ENCODE data around the gene PM20D2. TPM values are rescaled to one million over a fixed set of nuclear protein-coding genes. Genes with fewer than 3 reads are reported as not detected.

Gene PM20D2
- total and polyA plus RNA-seq, 2 of the 13 experiments (the other 11 are each of a cell fraction or from before 2014, with no cell fraction given): 13.3 to 26.3 TPM

DNA sequence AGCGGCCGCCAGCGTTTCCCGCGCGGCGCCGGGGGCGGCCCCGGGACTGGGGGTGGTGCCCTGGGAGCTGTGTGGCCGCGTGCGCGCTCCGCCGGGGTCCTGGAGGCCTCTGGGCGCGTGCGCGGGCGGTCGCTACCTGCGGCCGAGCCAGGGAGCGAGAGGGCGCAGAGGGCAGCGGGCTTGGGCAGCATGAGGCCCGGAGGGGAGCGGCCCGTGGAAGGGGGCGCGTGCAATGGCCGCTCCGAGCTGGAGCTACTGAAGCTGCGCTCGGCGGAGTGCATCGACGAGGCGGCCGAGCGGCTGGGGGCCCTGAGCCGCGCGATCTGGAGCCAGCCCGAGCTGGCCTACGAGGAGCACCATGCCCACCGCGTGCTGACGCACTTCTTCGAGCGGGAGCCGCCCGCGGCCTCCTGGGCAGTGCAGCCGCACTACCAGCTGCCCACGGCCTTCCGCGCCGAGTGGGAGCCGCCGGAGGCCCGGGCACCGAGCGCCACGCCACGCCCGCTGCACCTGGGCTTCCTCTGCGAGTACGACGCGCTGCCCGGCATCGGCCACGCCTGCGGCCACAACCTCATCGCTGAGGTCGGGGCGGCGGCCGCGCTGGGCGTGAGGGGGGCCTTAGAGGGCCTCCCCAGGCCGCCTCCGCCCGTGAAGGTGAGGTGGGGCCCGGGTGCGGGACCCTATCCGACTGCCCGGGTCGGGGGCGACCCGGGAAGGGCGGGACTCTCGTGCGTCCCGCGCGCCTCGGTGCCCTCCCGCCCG is at the start of gene PM20D2 (continued):
- TF ChIP-seq NR2F1 (CRISPR knock-in tag; IDR thresholded peaks at IDR 0.05) (no peak), ZSCAN25 (CRISPR knock-in tag; IDR thresholded peaks at IDR 0.05) (no peak), SCMH1 (CRISPR knock-in tag; IDR thresholded peaks at IDR 0.05; ENCODE audit: borderline replicate concordance) (no peak), ZNF777 (CRISPR knock-in tag; IDR thresholded peaks at IDR 0.05) (peak; percentile 89), TCF7 (IDR thresholded peaks at IDR 0.05; ENCODE audit: low read depth) (no peak), ZNF768 (CRISPR knock-in tag; IDR thresholded peaks at IDR 0.05) (peak; percentile 78; the same call in 1 of the 2 replicates), KDM1A (CRISPR knock-in tag; IDR thresholded peaks at IDR 0.05) (no peak), NONO (IDR thresholded peaks at IDR 0.05) (no peak), NONO (CRISPR knock-in tag; conservative IDR thresholded peaks at IDR 0.05) (peak; percentile 45; the same call in 1 of the 2 replicates), ZFP82 (CRISPR knock-in tag; IDR thresholded peaks at IDR 0.05; ENCODE audit: borderline replicate concordance) (no peak), ZNF382 (CRISPR knock-in tag; IDR thresholded peaks at IDR 0.05; ENCODE audit: borderline replicate concordance) (no peak), ZNF205 (CRISPR knock-in tag; IDR thresholded peaks at IDR 0.05) (peak; percentile 30; the same call in 1 of the 2 replicates), KDM4B (CRISPR knock-in tag; IDR thresholded peaks at IDR 0.05) (no peak), ZNF605 (CRISPR knock-in tag; IDR thresholded peaks at IDR 0.05) (no peak), ZNF383 (CRISPR knock-in tag; IDR thresholded peaks at IDR 0.05; ENCODE audit: borderline replicate concordance) (no peak), MTF2 (CRISPR knock-in tag; IDR thresholded peaks at IDR 0.05; ENCODE audit: borderline replicate concordance) (0 out of 2 replicates have a peak, but pooled peaks have one; percentile 22), AHR (CRISPR knock-in tag; IDR thresholded peaks at IDR 0.05) (peak; percentile 12; the same call in 1 of the 2 replicates), SETDB1 (CRISPR knock-in tag; IDR thresholded peaks at IDR 0.05; ENCODE audit: borderline replicate concordance) (no peak), TOE1 (CRISPR knock-in tag; IDR thresholded peaks at IDR 0.05) (0 out of 2 replicates have a peak, but pooled peaks have one; percentile 82), ZNF703 (CRISPR knock-in tag; IDR thresholded peaks at IDR 0.05; ENCODE audit: borderline replicate concordance) (peak; percentile 69; the same call in 1 of the 2 replicates), XBP1 (CRISPR knock-in tag; IDR thresholded peaks at IDR 0.05) (no peak)
- TF ChIP-seq, protein P1, sequence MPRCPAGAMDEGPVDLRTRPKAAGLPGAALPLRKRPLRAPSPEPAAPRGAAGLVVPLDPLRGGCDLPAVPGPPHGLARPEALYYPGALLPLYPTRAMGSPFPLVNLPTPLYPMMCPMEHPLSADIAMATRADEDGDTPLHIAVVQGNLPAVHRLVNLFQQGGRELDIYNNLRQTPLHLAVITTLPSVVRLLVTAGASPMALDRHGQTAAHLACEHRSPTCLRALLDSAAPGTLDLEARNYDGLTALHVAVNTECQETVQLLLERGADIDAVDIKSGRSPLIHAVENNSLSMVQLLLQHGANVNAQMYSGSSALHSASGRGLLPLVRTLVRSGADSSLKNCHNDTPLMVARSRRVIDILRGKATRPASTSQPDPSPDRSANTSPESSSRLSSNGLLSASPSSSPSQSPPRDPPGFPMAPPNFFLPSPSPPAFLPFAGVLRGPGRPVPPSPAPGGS (CRISPR knock-in tag; IDR thresholded peaks at IDR 0.05): peak; percentile 93; the same call in 1 of the 2 replicates
- TF ChIP-seq, protein P2, sequence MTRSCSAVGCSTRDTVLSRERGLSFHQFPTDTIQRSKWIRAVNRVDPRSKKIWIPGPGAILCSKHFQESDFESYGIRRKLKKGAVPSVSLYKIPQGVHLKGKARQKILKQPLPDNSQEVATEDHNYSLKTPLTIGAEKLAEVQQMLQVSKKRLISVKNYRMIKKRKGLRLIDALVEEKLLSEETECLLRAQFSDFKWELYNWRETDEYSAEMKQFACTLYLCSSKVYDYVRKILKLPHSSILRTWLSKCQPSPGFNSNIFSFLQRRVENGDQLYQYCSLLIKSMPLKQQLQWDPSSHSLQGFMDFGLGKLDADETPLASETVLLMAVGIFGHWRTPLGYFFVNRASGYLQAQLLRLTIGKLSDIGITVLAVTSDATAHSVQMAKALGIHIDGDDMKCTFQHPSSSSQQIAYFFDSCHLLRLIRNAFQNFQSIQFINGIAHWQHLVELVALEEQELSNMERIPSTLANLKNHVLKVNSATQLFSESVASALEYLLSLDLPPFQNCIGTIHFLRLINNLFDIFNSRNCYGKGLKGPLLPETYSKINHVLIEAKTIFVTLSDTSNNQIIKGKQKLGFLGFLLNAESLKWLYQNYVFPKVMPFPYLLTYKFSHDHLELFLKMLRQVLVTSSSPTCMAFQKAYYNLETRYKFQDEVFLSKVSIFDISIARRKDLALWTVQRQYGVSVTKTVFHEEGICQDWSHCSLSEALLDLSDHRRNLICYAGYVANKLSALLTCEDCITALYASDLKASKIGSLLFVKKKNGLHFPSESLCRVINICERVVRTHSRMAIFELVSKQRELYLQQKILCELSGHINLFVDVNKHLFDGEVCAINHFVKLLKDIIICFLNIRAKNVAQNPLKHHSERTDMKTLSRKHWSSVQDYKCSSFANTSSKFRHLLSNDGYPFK (CRISPR knock-in tag; IDR thresholded peaks at IDR 0.05; ENCODE audit: borderline replicate concordance): peak; percentile 47; the same call in 1 of the 2 replicates
- TF ChIP-seq, protein P3, sequence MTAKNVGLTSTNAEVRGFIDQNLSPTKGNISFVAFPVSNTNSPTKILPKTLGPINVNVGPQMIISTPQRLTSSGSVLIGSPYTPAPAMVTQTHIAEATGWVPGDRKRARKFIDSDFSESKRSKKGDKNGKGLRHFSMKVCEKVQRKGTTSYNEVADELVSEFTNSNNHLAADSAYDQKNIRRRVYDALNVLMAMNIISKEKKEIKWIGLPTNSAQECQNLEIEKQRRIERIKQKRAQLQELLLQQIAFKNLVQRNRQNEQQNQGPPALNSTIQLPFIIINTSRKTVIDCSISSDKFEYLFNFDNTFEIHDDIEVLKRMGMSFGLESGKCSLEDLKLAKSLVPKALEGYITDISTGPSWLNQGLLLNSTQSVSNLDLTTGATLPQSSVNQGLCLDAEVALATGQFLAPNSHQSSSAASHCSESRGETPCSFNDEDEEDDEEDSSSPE (CRISPR knock-in tag; IDR thresholded peaks at IDR 0.05): peak; percentile 79

All from HepG2 (cell line).